IMR-90 (cell line): ENCODE measurements around the gene ATG14.

Experiments used
- CTCF ChIP-seq: conservative IDR thresholded peaks from 2 replicates; pipeline ENCODE4 v1.5.1; 2012; ENCODE audit warnings: mild to moderate bottlenecking, low read depth, low read length, improper control_type of control experiment
- ELK1 ChIP-seq: fragments of 150-350 bp; IDR thresholded peaks from 2 replicates; pipeline ENCODE4 v1.6.1; 2016; ENCODE audit warnings: low read depth, mild to moderate bottlenecking, low read length, moderate library complexity, borderline replicate concordance
- MAZ ChIP-seq: IDR thresholded peaks from 2 replicates; pipeline ENCODE4 v1.6.1; 2012; ENCODE audit warnings: low read depth, mild to moderate bottlenecking, low read length, improper control_type of control experiment, moderate library complexity, borderline replicate concordance
- NFE2L2 ChIP-seq: fragments of 150-350 bp; IDR thresholded peaks from 2 replicates; pipeline ENCODE4 v1.6.1; 2016; ENCODE audit warnings: low read depth, mild to moderate bottlenecking, low read length
- POLR2A ChIP-seq: IDR thresholded peaks from 2 replicates; pipeline ENCODE4 v1.6.1; 2012; ENCODE audit warnings: mild to moderate bottlenecking, low read depth, low read length
- RCOR1 ChIP-seq: IDR thresholded peaks from 2 replicates; pipeline ENCODE4 v1.6.1; 2012; ENCODE audit warnings: mild to moderate bottlenecking, low read length, improper control_type of control experiment; ENCODE audit not compliant: insufficient replicate concordance

- no peak for TF ChIP-seq CTCF
- TF ChIP-seq POLR2A, result no peak
- no peak for TF ChIP-seq ELK1
- TF ChIP-seq RCOR1, result no peak
- TF ChIP-seq MAZ, result no peak
- peak; percentile 85 for TF ChIP-seq NFE2L2
Measured at GRCh38 chr14:55458800-55459515, 47.3 kb upstream of the ATG14 start.
